ENCODE results near the gene PROSER3. TPM values are rescaled to one million over a fixed set of nuclear protein-coding genes. Genes with fewer than 3 reads are reported as not detected.

Gene PROSER3
- total RNA-seq, 2 experiments from 2014 or later: 17.2 to 66.1 TPM

DNA sequence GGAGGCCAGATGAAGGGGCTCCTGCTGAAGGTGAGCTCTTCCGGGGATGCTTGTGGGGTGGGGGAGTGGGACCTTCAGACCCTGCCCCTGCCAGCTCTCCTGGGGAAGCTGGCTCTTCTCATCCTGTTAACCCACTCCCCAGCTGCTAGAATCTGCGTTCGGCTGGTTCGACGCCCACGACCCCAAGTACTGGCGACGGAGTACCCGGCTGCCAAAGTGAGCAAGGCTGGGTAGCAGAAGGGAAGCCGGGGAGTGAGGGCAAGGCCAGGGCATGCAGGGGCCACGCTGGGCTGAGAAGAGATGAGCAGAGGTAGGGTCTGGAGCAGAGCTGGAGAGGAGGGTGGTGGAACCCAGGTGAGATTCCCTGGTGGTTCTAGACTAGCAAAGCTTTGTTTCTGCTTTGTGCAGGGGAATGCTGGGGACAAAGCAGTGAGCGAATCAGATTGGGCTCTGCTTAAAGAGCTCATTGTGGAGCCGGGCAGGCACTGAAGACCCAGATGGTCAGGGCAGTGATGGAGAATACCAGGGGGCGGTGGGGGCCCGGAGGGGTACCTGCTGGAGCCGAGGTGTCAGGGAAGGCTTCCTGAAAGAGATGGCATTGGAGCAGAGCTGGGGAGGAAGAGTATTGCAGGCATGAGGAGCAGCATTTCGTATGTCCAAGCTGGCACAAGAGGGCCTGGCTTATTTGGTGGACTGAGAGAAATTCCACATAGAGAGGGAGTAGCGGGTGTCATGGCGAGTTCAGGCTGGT, 29.8 kb upstream of the PROSER3 start:
- Histone ChIP-seq H3K4me1 (ENCODE audit: insufficient read depth, low read length, poor library complexity, severe bottlenecking) (no peaks in the 10 kb centered on the region), H3K4me2 (ENCODE audit: low read length) (no peak overlapping the region), H2AFZ (ENCODE audit: low read length) (no peak overlapping the region), H3K9me2 (ENCODE audit: insufficient read depth, low read length) (no peaks in the 10 kb centered on the region), H4K20me1 (ENCODE audit: insufficient read depth, low read length) (no peaks in the 10 kb centered on the region), H3K4me3 (ENCODE audit: low read depth, low read length, poor library complexity, severe bottlenecking) (no peak overlapping the region), H3K27ac (ENCODE audit: low read depth, low read length, poor library complexity, severe bottlenecking) (no peak overlapping the region), H3K36me3 (ENCODE audit: insufficient read depth, low read length) (peaks cover 98% of the 10 kb centered on the region), H3K79me2 (ENCODE audit: insufficient read depth, low read depth, low read length) (no peaks in the 10 kb centered on the region), H3K9me3 (ENCODE audit: low read length) (no peaks in the 10 kb centered on the region)
- BruUV-seq (replicated peaks): no TSS peak
- ChIA-PET POLR2A (no interaction called here), CTCF (ENCODE audit: unreplicated experiment) (no interaction called here)
- DNase-seq (ENCODE audit: low spot score): no peak
- TF ChIP-seq EZH2phosphoT487 (IDR thresholded peaks at IDR 0.05; ENCODE audit: borderline replicate concordance, low read depth, low read length): no peak
- TF ChIP-seq, protein P1, sequence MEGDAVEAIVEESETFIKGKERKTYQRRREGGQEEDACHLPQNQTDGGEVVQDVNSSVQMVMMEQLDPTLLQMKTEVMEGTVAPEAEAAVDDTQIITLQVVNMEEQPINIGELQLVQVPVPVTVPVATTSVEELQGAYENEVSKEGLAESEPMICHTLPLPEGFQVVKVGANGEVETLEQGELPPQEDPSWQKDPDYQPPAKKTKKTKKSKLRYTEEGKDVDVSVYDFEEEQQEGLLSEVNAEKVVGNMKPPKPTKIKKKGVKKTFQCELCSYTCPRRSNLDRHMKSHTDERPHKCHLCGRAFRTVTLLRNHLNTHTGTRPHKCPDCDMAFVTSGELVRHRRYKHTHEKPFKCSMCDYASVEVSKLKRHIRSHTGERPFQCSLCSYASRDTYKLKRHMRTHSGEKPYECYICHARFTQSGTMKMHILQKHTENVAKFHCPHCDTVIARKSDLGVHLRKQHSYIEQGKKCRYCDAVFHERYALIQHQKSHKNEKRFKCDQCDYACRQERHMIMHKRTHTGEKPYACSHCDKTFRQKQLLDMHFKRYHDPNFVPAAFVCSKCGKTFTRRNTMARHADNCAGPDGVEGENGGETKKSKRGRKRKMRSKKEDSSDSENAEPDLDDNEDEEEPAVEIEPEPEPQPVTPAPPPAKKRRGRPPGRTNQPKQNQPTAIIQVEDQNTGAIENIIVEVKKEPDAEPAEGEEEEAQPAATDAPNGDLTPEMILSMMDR (conservative IDR thresholded peaks at IDR 0.05; ENCODE audit: low read length): no peak
- intact Hi-C loops (cut with micrococcal nuclease; ENCODE audit: unreplicated experiment): no loop called here

DNA sequence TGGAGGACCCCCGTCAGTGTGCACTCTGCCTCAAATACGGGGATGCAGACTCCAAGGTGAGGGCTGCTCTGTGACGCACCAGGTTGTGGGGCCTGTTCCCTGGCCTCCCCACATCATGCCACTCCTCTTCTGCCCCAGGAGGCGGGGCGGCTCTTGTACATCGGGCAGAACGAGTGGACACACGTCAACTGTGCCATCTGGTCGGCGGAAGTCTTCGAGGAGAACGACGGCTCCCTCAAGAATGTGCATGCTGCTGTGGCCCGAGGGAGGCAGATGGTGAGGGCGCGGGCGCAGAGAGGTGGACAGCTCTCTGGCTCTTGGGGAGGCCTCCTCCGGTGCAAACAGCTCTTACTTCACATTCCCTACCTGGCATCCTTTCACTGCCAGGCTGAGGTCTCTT, 29.0 kb upstream of the PROSER3 start:
- TF ChIP-seq EZH2phosphoT487 (IDR thresholded peaks at IDR 0.05; ENCODE audit: borderline replicate concordance, low read depth, low read length): no peak
- TF ChIP-seq, protein P1 (conservative IDR thresholded peaks at IDR 0.05; ENCODE audit: low read length): no peak
- Histone ChIP-seq H3K27ac (ENCODE audit: low read depth, low read length, poor library complexity, severe bottlenecking) (no peak overlapping the region), H3K9me2 (ENCODE audit: insufficient read depth, low read length) (no peaks in the 10 kb centered on the region), H3K79me2 (ENCODE audit: insufficient read depth, low read depth, low read length) (no peaks in the 10 kb centered on the region), H2AFZ (ENCODE audit: low read length) (no peak overlapping the region), H3K4me1 (ENCODE audit: insufficient read depth, low read length, poor library complexity, severe bottlenecking) (no peaks in the 10 kb centered on the region), H3K36me3 (ENCODE audit: insufficient read depth, low read length) (peaks cover 98% of the 10 kb centered on the region), H3K4me2 (ENCODE audit: low read length) (no peak overlapping the region), H4K20me1 (ENCODE audit: insufficient read depth, low read length) (no peaks in the 10 kb centered on the region), H3K4me3 (ENCODE audit: low read depth, low read length, poor library complexity, severe bottlenecking) (no peak overlapping the region), H3K9me3 (ENCODE audit: low read length) (no peaks in the 10 kb centered on the region)
- no peak for DNase-seq (ENCODE audit: low spot score)
- intact Hi-C loops (cut with micrococcal nuclease; ENCODE audit: unreplicated experiment): no loop called here
- no TSS peak for BruUV-seq (replicated peaks)
- ChIA-PET CTCF (ENCODE audit: unreplicated experiment) (no interaction called here), POLR2A (no interaction called here)

DNA sequence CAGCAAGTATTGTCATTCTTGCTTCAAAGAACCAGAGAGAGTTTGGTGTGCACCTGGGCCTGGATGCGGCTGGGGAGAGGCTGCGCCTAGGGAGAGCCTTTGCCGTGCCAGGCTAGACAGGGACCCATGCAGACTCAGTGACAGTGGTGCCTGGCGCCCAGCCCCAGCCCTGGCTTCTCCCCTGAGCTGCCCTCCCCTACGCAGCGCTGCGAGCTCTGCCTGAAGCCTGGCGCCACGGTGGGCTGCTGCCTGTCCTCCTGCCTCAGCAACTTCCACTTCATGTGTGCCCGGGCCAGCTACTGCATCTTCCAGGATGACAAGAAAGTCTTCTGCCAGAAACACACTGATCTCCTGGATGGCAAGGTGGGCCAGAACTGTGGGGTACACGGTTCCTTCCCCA, 28.2 kb upstream of the PROSER3 start:
- no peaks in the 10 kb centered on the region for H3K4me1 ChIP-seq (ENCODE audit: insufficient read depth, low read length, poor library complexity, severe bottlenecking)
- no peak overlapping the region for H3K4me2 ChIP-seq (ENCODE audit: low read length)
- H2AFZ ChIP-seq (ENCODE audit: low read length): no peak overlapping the region
- no peak for DNase-seq (ENCODE audit: low spot score)
- no peaks in the 10 kb centered on the region for H3K79me2 ChIP-seq (ENCODE audit: insufficient read depth, low read depth, low read length)
- ChIA-PET CTCF (ENCODE audit: unreplicated experiment) (no interaction called here), POLR2A (no interaction called here)
- no peaks in the 10 kb centered on the region for H4K20me1 ChIP-seq (ENCODE audit: insufficient read depth, low read length)
- peaks cover 96% of the 10 kb centered on the region for H3K36me3 ChIP-seq (ENCODE audit: insufficient read depth, low read length)
- H3K9me2 ChIP-seq (ENCODE audit: insufficient read depth, low read length): no peaks in the 10 kb centered on the region
- TF ChIP-seq, protein P1 (conservative IDR thresholded peaks at IDR 0.05; ENCODE audit: low read length): no peak
- no peak for TF ChIP-seq EZH2phosphoT487 (IDR thresholded peaks at IDR 0.05; ENCODE audit: borderline replicate concordance, low read depth, low read length)
- no peaks in the 10 kb centered on the region for H3K9me3 ChIP-seq (ENCODE audit: low read length)
- BruUV-seq (replicated peaks): no TSS peak
- no peak overlapping the region for H3K27ac ChIP-seq (ENCODE audit: low read depth, low read length, poor library complexity, severe bottlenecking)
- H3K4me3 ChIP-seq (ENCODE audit: low read depth, low read length, poor library complexity, severe bottlenecking): no peak overlapping the region
- intact Hi-C loops (cut with micrococcal nuclease; ENCODE audit: unreplicated experiment): no loop called here

All from OCI-LY7 (cell line).